HCT116 (cell line): ENCODE results near the gene FTO. TPM values are rescaled to one million over a fixed set of nuclear protein-coding genes. Genes with fewer than 3 reads are reported as not detected.
A peak's percentile ranks its signal among the peaks of the same experiment; 100 is the strongest.

ENCODE experiments used
- ATAC-seq: fragments of 200-7000 bp; cut with Tn5 transposase; 2 replicates; pipeline ENCODE4 v1.9.1; 2020; ENCODE audit warnings: mild to moderate bottlenecking, moderate library complexity
- BruUV-seq: library from RNA; stranded (reverse); fragments of 400-500 nt; replicated peaks from 2 replicates; lab custom pipeline; 2021; lab: Mats Ljungman, UMichigan
- CTCF ChIA-PET: fragments of 300-600 bp; sonication (Branson Sonifier 250); formaldehyde crosslinking; loops from one replicate; lab custom pipeline; 2021; ENCODE audit warnings: antibody characterized with exemption; lab: Charles Lee
- POLR2A ChIA-PET: fragments of 300-600, 350-600 bp; sonication (Branson Sonifier 250); formaldehyde crosslinking; loops from one replicate; lab custom pipeline; 2021; ENCODE audit warnings: antibody characterized with exemption; lab: Charles Lee
- RAD21 ChIA-PET, 2 experiments: fragments of 300-600 bp; sonication (Branson Sonifier 250); formaldehyde crosslinking; loops; one replicate each; lab custom pipeline; 2023; ENCODE audit warnings: low total read pairs in 2 of 2; ENCODE audit not compliant: uncharacterized antibody in 2 of 2, unreplicated experiment in 2 of 2, low non-redundant PET in 1 of 2; lab: Charles Lee
- DNase-seq: peaks from one replicate; pipeline ENCODE4 v3.0.0-alpha.2; 2010; ENCODE audit warnings: low read depth, low spot score
- H2AFZ ChIP-seq: fragments of 200-600 bp; shearing (Covaris generic), sonication (generic); 2 replicates; pipeline ENCODE4 v1.6.1; 2017; ENCODE audit warnings: low read depth, mixed run types, mixed read lengths, antibody characterized with exemption, low read length; ENCODE audit not compliant: poor library complexity, severe bottlenecking
- H3K27ac ChIP-seq: 2 replicates; pipeline ENCODE4 v1.5.1; 2012; ENCODE audit warnings: low read depth, low read length
- H3K27me3 ChIP-seq: fragments of 200-600 bp; sonication (generic); 2 replicates; pipeline ENCODE4 v1.6.1; 2016; ENCODE audit warnings: mixed run types, low read length, mixed read lengths; ENCODE audit not compliant: insufficient read depth
- H3K36me3 ChIP-seq, 2 experiments: fragments of 200-500 bp in 1 of 2; fragments of 200-600 bp in 1 of 2; sonication (Bioruptor generic) in 1 of 2; sonication (generic) in 1 of 2; 2 replicates each; pipeline versions ENCODE4 v1.5.1 to v1.6.1; 2014 to 2016; ENCODE audit warnings: low read length in 2 of 2, inconsistent platforms in 1 of 2, mixed read lengths in 1 of 2, mixed run types in 1 of 2; ENCODE audit not compliant: insufficient read depth in 2 of 2, control insufficient read depth in 1 of 2
- H3K4me1 ChIP-seq, 2 experiments: fragments of 200-600 bp in 1 of 2; sonication (generic) in 1 of 2; 2 replicates each; pipeline versions ENCODE4 v1.5.1 to v1.6.1; 2012 to 2017; ENCODE audit warnings: low read length in 2 of 2, inconsistent platforms in 1 of 2, mild to moderate bottlenecking in 1 of 2, mixed read lengths in 1 of 2, mixed run types in 1 of 2, moderate library complexity in 1 of 2; ENCODE audit not compliant: insufficient read depth in 2 of 2, control insufficient read depth in 1 of 2
- H3K4me2 ChIP-seq: fragments of 200-600 bp; sonication (generic); 2 replicates; pipeline ENCODE4 v1.6.1; 2017; ENCODE audit warnings: mixed run types, low read length, mixed read lengths
- H3K4me3 ChIP-seq, 2 experiments: fragments of 200-600 bp in 1 of 2; sonication (generic) in 1 of 2; replicated peaks in 1 of 2; 2 replicates each; pipeline ENCODE4 v1.5.1; 2011 to 2016; ENCODE audit warnings: low read length in 2 of 2, control low read depth in 1 of 2, low read depth in 1 of 2, mild to moderate bottlenecking in 1 of 2, mixed read lengths in 1 of 2, mixed run types in 1 of 2
- H3K79me2 ChIP-seq: fragments of 200-600 bp; sonication (generic); 2 replicates; pipeline ENCODE4 v1.6.1; 2017; ENCODE audit warnings: mild to moderate bottlenecking, mixed run types, low read length, moderate library complexity, mixed read lengths; ENCODE audit not compliant: insufficient read depth
- H3K9ac ChIP-seq: fragments of 200-600 bp; sonication (generic); 2 replicates; pipeline ENCODE4 v1.6.1; 2016; ENCODE audit warnings: low read length, mixed read lengths
- H3K9me2 ChIP-seq: fragments of 200-600 bp; sonication (generic), shearing (Covaris generic); 2 replicates; pipeline ENCODE4 v1.6.1; 2017; ENCODE audit warnings: mixed run types, mild to moderate bottlenecking, moderate library complexity; ENCODE audit not compliant: insufficient read depth
- H3K9me3 ChIP-seq, 2 experiments: fragments of 200-500 bp in 1 of 2; fragments of 200-600 bp in 1 of 2; sonication (Bioruptor generic) in 1 of 2; sonication (generic) in 1 of 2; 2 replicates each; pipeline ENCODE4 v1.6.1; 2014 to 2017; ENCODE audit warnings: low read length in 2 of 2, mixed read lengths in 2 of 2, inconsistent platforms in 1 of 2, low read depth in 1 of 2, mild to moderate bottlenecking in 1 of 2, mixed run types in 1 of 2, moderate library complexity in 1 of 2; ENCODE audit not compliant: control insufficient read depth in 1 of 2, insufficient read depth in 1 of 2
- H4K20me1 ChIP-seq: fragments of 200-600 bp; sonication (generic), shearing (Covaris generic); 2 replicates; pipeline ENCODE4 v1.6.1; 2017; ENCODE audit warnings: mixed run types, mild to moderate bottlenecking, moderate library complexity; ENCODE audit not compliant: insufficient read depth
- CEBPB ChIP-seq: IDR thresholded peaks from 2 replicates; pipeline ENCODE4 v1.6.1; 2012; ENCODE audit warnings: low read depth
- POLR2AphosphoS5 ChIP-seq: IDR thresholded peaks from 2 replicates; pipeline ENCODE4 v1.6.1; 2011; ENCODE audit warnings: mild to moderate bottlenecking, low read depth, low read length, moderate library complexity
- RAD21 ChIP-seq: IDR thresholded peaks from 2 replicates; pipeline ENCODE4 v1.6.1; 2012; ENCODE audit warnings: low read depth, mild to moderate bottlenecking
- REST ChIP-seq: IDR thresholded peaks from 2 replicates; pipeline ENCODE4 v1.6.1; 2012; ENCODE audit warnings: low read depth
- SIN3A ChIP-seq: IDR thresholded peaks from 2 replicates; pipeline ENCODE4 v1.6.1; 2012; ENCODE audit warnings: low read depth
- SRF ChIP-seq: IDR thresholded peaks from 2 replicates; pipeline ENCODE4 v1.6.1; 2012; ENCODE audit warnings: low read depth
- YY1 ChIP-seq: IDR thresholded peaks from 2 replicates; pipeline ENCODE4 v1.6.1; 2011; ENCODE audit warnings: low read length, low read depth, moderate library complexity, mild to moderate bottlenecking; ENCODE audit not compliant: insufficient replicate concordance; ENCODE audit errors: extremely low read depth
- ZFX ChIP-seq: fragments of 450-650 bp; IDR thresholded peaks from 2 replicates; pipeline ENCODE4 v1.6.1; 2017
- intact Hi-C: fragments of 100-400 bp; cut with micrococcal nuclease; formaldehyde crosslinking; loops from 2 replicates; pipeline ENCODE4 v1.10.0; 2022
- total RNA-seq: library from RNA; stranded (reverse); gene quantifications from one replicate; pipeline ENCODE4 v1.2.1, GENCODE V29; 2021; ENCODE audit not compliant: unreplicated experiment
- TF ChIP-seq, protein P1 (sequence below): IDR thresholded peaks from 2 replicates; pipeline ENCODE4 v1.6.1; 2011; ENCODE audit warnings: mild to moderate bottlenecking, low read length, moderate library complexity; ENCODE audit not compliant: insufficient replicate concordance; ENCODE audit errors: extremely low read depth

FTO gene
- total RNA-seq, 1 experiment from 2014 or later: 55.2 TPM

GRCh38 chr16:54055864-54056263 lies 351.9 kb downstream of the FTO start:
- POLR2A ChIA-PET: no interaction called here
- Histone ChIP-seq H4K20me1 (no peaks in the 10 kb centered on the region), H3K4me1 (no peaks in the 10 kb centered on the region), H3K36me3 (no peaks in the 10 kb centered on the region), H2AFZ (no peak overlapping the region), H3K27ac (no peak overlapping the region)
- no TSS peak for BruUV-seq
- RAD21 ChIA-PET: no interaction called here
- intact Hi-C loops: no loop called here
- CTCF ChIA-PET: no interaction called here
- peak; percentile 49; the same call in 1 of the 2 replicates for ATAC-seq
- TF ChIP-seq SRF (no peak), POLR2AphosphoS5 (no peak), RAD21 (no peak), CEBPB (no peak), SIN3A (no peak), ZFX (no peak), REST (no peak), YY1 (no peak)
- TF ChIP-seq, protein P1, sequence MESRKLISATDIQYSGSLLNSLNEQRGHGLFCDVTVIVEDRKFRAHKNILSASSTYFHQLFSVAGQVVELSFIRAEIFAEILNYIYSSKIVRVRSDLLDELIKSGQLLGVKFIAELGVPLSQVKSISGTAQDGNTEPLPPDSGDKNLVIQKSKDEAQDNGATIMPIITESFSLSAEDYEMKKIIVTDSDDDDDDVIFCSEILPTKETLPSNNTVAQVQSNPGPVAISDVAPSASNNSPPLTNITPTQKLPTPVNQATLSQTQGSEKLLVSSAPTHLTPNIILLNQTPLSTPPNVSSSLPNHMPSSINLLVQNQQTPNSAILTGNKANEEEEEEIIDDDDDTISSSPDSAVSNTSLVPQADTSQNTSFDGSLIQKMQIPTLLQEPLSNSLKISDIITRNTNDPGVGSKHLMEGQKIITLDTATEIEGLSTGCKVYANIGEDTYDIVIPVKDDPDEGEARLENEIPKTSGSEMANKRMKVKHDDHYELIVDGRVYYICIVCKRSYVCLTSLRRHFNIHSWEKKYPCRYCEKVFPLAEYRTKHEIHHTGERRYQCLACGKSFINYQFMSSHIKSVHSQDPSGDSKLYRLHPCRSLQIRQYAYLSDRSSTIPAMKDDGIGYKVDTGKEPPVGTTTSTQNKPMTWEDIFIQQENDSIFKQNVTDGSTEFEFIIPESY: no peak
- TF ChIP-seq, all 23 proteins: peak for 0
- no peaks in the 10 kb centered on the region for H3K9me2 ChIP-seq
- no peak overlapping the region for H3K4me3 ChIP-seq
- peak; percentile 12 for DNase-seq
- H3K79me2 ChIP-seq: no peaks in the 10 kb centered on the region
- H3K9ac ChIP-seq: no peak overlapping the region
- H3K9me3 ChIP-seq: no peaks in the 10 kb centered on the region
- no peaks in the 10 kb centered on the region for H3K27me3 ChIP-seq
- 0 out of 2 replicates have a peak overlapping the region, but pooled peaks have one; percentile 4 for H3K4me2 ChIP-seq
